ENCODE data around the gene FAM3D.
"Not testable (repeated sequence)": the region's sequence is repeated elsewhere in the genome, so short reads cannot be mapped to it uniquely, and the experiment has no call there.

The FAM3D gene

DNA sequence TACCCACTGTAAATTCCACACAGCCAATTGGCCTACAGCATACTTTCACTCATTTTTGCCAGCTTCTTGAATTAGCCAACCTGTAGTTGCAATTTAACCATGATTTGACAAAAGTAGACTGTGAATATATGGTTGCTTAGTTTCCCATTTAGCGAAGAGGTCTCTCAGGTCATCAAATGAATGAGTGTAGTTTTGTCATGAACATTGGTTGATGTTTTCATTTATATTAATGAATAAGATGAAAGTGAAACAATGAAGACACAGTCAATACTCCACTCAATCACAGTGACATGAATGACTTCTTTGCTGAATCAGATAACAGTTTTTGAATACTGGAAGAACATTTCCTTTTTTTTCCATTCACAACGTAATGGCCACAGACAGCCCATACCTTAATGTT is 15.3 kb upstream of the FAM3D start:
- DNase-seq (ENCODE audit: insufficient read length, low spot score) = no peak
- no peak for FAIRE-seq
- no peak for TF ChIP-seq CTCF (IDR thresholded peaks at IDR 0.05; ENCODE audit: insufficient read depth, missing control alignments)

- FAIRE-seq (no peak), DNase-seq (ENCODE audit: insufficient read length, low spot score) (no peak)
- no peak for TF ChIP-seq CTCF (IDR thresholded peaks at IDR 0.05; ENCODE audit: insufficient read depth, missing control alignments)
Observed at GRCh38 chr3:58680879-58681525, 14.4 kb upstream of the FAM3D start.

DNA sequence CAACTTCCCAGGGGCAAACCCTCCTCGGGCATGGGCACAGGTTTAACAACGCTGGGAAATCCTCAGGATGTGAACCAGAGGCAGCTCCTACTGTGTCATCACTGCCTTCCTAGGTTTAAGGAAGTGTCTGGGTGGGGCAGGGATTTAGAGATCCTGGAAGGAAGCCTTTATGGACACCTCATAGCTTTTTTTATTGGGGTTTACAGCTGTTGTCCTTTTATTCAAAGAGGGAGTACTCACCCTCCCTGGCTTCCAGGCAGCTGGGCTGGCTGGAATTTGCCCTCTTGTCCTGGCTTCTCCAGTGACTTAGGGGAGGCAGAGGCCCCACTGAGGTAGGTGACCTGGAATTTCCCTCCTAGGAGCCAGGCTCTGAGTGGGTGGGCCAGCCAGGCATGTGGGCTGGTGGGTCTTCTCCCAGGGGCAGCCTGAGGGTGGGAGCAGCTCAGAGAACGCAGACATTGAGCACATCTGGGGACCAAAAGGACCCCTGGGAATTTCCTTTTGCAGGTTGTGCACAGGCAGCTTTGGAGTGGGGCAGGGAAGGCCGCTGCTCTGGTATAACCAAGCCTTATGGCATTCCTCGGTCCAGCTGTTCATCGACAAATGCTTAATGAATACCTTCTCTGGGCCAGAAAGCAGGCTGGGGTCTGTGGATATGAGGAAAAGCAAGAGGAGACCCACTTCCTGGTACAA is 13.5 kb upstream of the FAM3D start:
- no peak for FAIRE-seq
- TF ChIP-seq CTCF (IDR thresholded peaks at IDR 0.05; ENCODE audit: insufficient read depth, missing control alignments) = no peak
- DNase-seq (ENCODE audit: insufficient read length, low spot score) = no peak

DNA sequence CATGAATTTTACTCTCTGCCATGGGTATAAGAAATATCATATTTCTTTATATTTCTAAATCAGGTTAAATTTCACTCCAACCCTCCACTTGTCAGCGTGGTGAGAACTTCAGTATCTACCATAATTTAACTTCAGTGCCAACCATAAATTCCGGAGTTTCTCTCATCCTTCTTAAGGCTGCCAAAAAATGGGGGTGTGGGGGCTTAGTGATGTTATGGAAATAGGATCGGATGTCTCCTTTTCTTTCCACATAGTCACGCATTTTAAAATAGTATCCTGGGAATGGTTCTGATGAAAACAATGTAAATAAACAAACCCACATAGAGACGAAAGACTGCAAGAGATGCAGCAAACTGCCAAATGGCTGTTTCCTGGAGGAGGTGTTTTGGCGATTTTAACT is 12.9 kb upstream of the FAM3D start:
- DNase-seq (ENCODE audit: insufficient read length, low spot score) (no peak), FAIRE-seq (no peak)
- TF ChIP-seq CTCF (IDR thresholded peaks at IDR 0.05; ENCODE audit: insufficient read depth, missing control alignments) = no peak

- DNase-seq (ENCODE audit: insufficient read length, low spot score); FAIRE-seq: not testable (repeated sequence)
Observed at GRCh38 chr3:58678177-58678970, 11.8 kb upstream of the FAM3D start.

DNA sequence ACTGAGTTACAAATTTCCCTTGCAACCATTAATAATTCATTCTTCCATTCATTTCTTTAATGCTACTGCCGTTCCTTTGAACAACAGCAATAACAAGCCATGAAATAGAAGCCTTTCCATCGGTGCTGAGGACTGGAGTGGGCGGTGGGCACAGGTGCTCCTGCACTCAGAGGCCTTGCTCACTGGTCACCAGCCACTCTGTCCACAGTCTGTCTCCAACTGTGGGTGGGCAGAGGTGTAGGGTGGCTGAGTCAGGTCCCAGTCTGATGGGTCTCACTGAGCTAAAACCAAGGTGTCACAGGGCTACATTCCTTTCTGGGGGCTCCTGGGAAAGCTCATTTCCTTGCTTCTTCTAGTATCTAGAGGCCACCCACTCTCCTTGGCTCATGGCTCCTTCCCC is 6.3 kb upstream of the FAM3D start:
- TF ChIP-seq CTCF (IDR thresholded peaks at IDR 0.05; ENCODE audit: insufficient read depth, missing control alignments) = no peak
- DNase-seq (ENCODE audit: insufficient read length, low spot score) (no peak), FAIRE-seq (no peak)

GRCh38 chr3:58672451-58672850 is 5.9 kb upstream of the FAM3D start:
- no peak for DNase-seq (ENCODE audit: insufficient read length, low spot score)
- no peak for TF ChIP-seq CTCF (IDR thresholded peaks at IDR 0.05; ENCODE audit: insufficient read depth, missing control alignments)
- no peak for FAIRE-seq

Data from D721Med (cell line).